ENCODE data around the gene OSTF1. TPM values are rescaled to one million over a fixed set of nuclear protein-coding genes. Genes with fewer than 3 reads are reported as not detected.

OSTF1 gene
- total RNA-seq, 1 experiment from 2014 or later, result 26.5 TPM

DNA sequence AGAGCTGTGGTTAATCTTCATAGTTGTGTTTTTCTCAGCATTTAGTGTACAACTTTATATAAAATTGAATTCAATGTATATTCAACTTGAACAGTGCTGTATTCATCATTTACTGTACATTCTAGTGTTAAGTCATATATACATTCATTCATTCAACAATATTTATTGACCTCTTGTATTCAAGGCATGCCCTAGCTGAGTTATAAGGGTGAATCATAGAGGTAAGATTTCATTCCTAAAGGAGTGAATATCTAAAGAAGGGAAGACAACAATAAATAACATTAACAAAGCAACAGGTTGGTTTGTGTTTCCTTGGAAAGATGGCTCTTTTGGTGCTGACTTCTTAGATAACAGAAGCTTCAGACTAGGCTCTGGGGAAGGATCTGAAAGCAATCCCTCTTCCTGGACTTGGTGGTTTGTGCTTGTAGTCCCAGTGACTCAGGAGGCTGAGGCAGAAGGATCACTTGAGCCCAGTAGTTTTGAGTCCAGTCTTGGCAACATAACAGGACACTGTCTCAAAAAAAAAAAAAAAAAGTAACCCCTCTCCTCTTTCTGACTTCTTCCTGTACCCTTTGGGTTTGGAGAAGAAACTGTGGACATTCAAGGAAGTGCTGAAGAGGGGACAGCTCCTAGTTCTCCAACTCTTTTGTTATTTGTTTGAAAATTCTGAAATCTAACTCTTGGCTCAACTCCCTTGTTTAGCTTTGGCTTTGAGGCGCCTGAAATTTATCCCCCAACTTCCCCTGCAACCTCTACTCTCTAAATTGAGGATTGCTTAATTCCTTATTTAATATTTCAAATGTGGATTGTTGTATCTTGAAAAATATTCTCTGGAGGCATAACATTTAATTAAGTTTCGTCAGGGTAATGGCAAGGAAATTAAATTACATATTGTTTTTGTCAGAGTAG lies 80.2 kb downstream of the OSTF1 start:
- Histone ChIP-seq H3K79me2 (ENCODE audit: low read length) (no peaks in the 10 kb centered on the region), H3K9me2 (replicated peaks; ENCODE audit: low read length) (no peaks in the 10 kb centered on the region), H3K4me2 (ENCODE audit: low read length) (no peak overlapping the region), H3K4me3 (ENCODE audit: low read length) (no peak overlapping the region), H3K4me1 (ENCODE audit: insufficient read depth, low read length) (peaks cover 32% of the 10 kb centered on the region), H4K20me1 (ENCODE audit: low read length) (no peaks in the 10 kb centered on the region), H3K9ac (ENCODE audit: low read length) (no peak overlapping the region), H3F3A (ENCODE audit: low read length, unreplicated experiment) (no peaks in the 10 kb centered on the region), H3K27me3 (ENCODE audit: low read length) (no peaks in the 10 kb centered on the region), H3K9me3 (ENCODE audit: low read length) (no peaks in the 10 kb centered on the region), H3K36me3 (ENCODE audit: low read depth, low read length) (no peaks in the 10 kb centered on the region), H3K27ac (ENCODE audit: low read length) (peak overlapping the region; percentile 21), H2AFZ (ENCODE audit: low read length) (no peak overlapping the region)
- intact Hi-C loops (cut with micrococcal nuclease), result no loop called here
- ATAC-seq (peak; percentile 18; the same call in 1 of the 2 replicates), DNase-seq (peak; percentile 33)
- BruUV-seq (replicated peaks), result no TSS peak
- ChIA-PET CTCF (no interaction called here), POLR2A (ENCODE audit: unreplicated experiment) (no interaction called here)
- TF ChIP-seq EZH2phosphoT487 (IDR thresholded peaks at IDR 0.05; ENCODE audit: borderline replicate concordance, low read length), result no peak
- TF ChIP-seq, protein P1, sequence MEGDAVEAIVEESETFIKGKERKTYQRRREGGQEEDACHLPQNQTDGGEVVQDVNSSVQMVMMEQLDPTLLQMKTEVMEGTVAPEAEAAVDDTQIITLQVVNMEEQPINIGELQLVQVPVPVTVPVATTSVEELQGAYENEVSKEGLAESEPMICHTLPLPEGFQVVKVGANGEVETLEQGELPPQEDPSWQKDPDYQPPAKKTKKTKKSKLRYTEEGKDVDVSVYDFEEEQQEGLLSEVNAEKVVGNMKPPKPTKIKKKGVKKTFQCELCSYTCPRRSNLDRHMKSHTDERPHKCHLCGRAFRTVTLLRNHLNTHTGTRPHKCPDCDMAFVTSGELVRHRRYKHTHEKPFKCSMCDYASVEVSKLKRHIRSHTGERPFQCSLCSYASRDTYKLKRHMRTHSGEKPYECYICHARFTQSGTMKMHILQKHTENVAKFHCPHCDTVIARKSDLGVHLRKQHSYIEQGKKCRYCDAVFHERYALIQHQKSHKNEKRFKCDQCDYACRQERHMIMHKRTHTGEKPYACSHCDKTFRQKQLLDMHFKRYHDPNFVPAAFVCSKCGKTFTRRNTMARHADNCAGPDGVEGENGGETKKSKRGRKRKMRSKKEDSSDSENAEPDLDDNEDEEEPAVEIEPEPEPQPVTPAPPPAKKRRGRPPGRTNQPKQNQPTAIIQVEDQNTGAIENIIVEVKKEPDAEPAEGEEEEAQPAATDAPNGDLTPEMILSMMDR (conservative IDR thresholded peaks at IDR 0.05; ENCODE audit: low read depth, low read length), result no peak
- no peak for TF ChIP-seq EZH2 (IDR thresholded peaks at IDR 0.05; ENCODE audit: low read length, unreplicated experiment)

DNA sequence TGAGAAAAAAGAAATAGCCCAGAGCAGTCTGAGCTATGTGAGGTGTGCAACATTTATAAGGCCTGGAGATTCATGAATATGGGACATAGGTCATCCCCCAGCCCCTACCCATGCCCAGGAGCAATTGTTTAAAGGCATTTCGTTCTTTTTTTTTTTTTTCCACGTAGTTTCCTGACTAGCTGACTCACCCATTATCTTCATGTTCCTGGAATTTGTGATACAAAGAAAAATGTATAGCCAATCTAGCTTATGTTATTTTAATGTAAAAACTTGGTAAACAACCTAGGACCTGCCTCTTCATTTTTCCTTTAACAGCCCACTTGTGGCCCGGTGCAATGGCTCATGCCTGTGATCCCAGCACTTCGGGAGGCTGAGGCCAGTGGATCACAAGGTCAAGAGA lies 81.3 kb downstream of the OSTF1 start:
- ATAC-seq (peak; percentile 57), DNase-seq (peak; percentile 60)
- no peak for TF ChIP-seq EZH2 (IDR thresholded peaks at IDR 0.05; ENCODE audit: low read length, unreplicated experiment)
- no peak for TF ChIP-seq EZH2phosphoT487 (IDR thresholded peaks at IDR 0.05; ENCODE audit: borderline replicate concordance, low read length)
- H3K9me2 ChIP-seq (replicated peaks; ENCODE audit: low read length), result no peaks in the 10 kb centered on the region
- H3K27me3 ChIP-seq (ENCODE audit: low read length), result no peaks in the 10 kb centered on the region
- intact Hi-C loops (cut with micrococcal nuclease), result no loop called here
- CTCF ChIA-PET, result interaction anchor here (0.6 kb wide), 1 partner anchor 12 kb away, joined by 4 read pairs; no protein-coding TSS in a partner anchor
- H3K4me2 ChIP-seq (ENCODE audit: low read length), result peak overlapping the region; percentile 50
- POLR2A ChIA-PET (ENCODE audit: unreplicated experiment), result interaction anchor here (0.6 kb wide), 1 partner anchor 141 kb away, joined by 21 read pairs; the partner anchor contains the start of gene CARNMT1
- no TSS peak for BruUV-seq (replicated peaks)
- H3F3A ChIP-seq (ENCODE audit: low read length, unreplicated experiment), result no peaks in the 10 kb centered on the region
- H3K27ac ChIP-seq (ENCODE audit: low read length), result peak overlapping the region; percentile 37
- H3K36me3 ChIP-seq (ENCODE audit: low read depth, low read length), result no peaks in the 10 kb centered on the region
- H3K9me3 ChIP-seq (ENCODE audit: low read length), result no peaks in the 10 kb centered on the region
- no peak overlapping the region for H2AFZ ChIP-seq (ENCODE audit: low read length)
- H3K79me2 ChIP-seq (ENCODE audit: low read length), result no peaks in the 10 kb centered on the region
- no peaks in the 10 kb centered on the region for H4K20me1 ChIP-seq (ENCODE audit: low read length)
- no peak overlapping the region for H3K9ac ChIP-seq (ENCODE audit: low read length)
- no peak overlapping the region for H3K4me3 ChIP-seq (ENCODE audit: low read length)
- H3K4me1 ChIP-seq (ENCODE audit: insufficient read depth, low read length), result peaks cover 32% of the 10 kb centered on the region

DNA sequence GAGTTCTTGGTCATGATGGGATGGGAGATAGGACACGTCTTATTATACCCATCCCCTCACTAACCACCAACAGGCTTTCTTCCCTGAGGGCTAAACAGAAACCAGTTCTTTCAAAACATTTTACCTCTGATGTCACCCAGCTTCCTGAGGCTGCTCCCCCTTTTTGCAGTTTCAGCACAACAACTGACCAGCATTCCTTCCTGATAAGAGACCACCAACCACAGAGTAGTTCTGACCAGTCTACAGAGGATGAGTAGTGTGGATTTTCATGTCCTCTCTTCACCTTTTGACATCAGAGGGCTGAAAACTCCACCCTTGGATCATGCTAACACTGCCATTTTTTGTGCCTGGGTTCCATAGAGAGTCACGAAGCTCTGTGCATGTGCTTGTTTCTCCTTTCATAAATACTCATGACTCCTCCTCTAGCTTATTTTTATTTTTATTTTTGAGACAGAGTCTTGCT lies 82.6 kb downstream of the OSTF1 start:
- CTCF ChIA-PET, result no interaction called here
- POLR2A ChIA-PET (ENCODE audit: unreplicated experiment), result no interaction called here
- no peaks in the 10 kb centered on the region for H3K79me2 ChIP-seq (ENCODE audit: low read length)

More for the DNA sequence above, 82.6 kb downstream of the OSTF1 start:
- Histone ChIP-seq H3K9ac (ENCODE audit: low read length) (no peak overlapping the region), H4K20me1 (ENCODE audit: low read length) (no peaks in the 10 kb centered on the region), H3K27ac (ENCODE audit: low read length) (no peak overlapping the region), H2AFZ (ENCODE audit: low read length) (no peak overlapping the region), H3K9me2 (replicated peaks; ENCODE audit: low read length) (no peaks in the 10 kb centered on the region), H3F3A (ENCODE audit: low read length, unreplicated experiment) (no peaks in the 10 kb centered on the region), H3K27me3 (ENCODE audit: low read length) (no peaks in the 10 kb centered on the region), H3K4me3 (ENCODE audit: low read length) (no peak overlapping the region), H3K9me3 (ENCODE audit: low read length) (no peaks in the 10 kb centered on the region), H3K4me1 (ENCODE audit: insufficient read depth, low read length) (peaks cover 32% of the 10 kb centered on the region), H3K4me2 (ENCODE audit: low read length) (no peak overlapping the region), H3K36me3 (ENCODE audit: low read depth, low read length) (no peaks in the 10 kb centered on the region)
- DNase-seq (peak; percentile 8), ATAC-seq (no peak)
- no TSS peak for BruUV-seq (replicated peaks)
- intact Hi-C loops (cut with micrococcal nuclease), result no loop called here
- TF ChIP-seq EZH2phosphoT487 (IDR thresholded peaks at IDR 0.05; ENCODE audit: borderline replicate concordance, low read length) (no peak), EZH2 (IDR thresholded peaks at IDR 0.05; ENCODE audit: low read length, unreplicated experiment) (no peak)
- TF ChIP-seq, protein P1 (conservative IDR thresholded peaks at IDR 0.05; ENCODE audit: low read depth, low read length), result no peak

Data from PC-3 (cell line).